ENCODE data around the gene KCTD6.

- TF ChIP-seq POLR2A (IDR thresholded peaks at IDR 0.05; ENCODE audit: borderline replicate concordance, extremely low read depth, insufficient read depth, insufficient read length) (no peak), TCF7L2 (IDR thresholded peaks at IDR 0.05; ENCODE audit: borderline replicate concordance, extremely low read depth, insufficient read depth, insufficient read length) (no peak), POLR2AphosphoS5 (IDR thresholded peaks at IDR 0.05; ENCODE audit: low read depth, low read length) (no peak), EZH2 (IDR thresholded peaks at IDR 0.05) (no peak), ZBTB33 (IDR thresholded peaks at IDR 0.05; ENCODE audit: extremely low read depth, insufficient replicate concordance, low read length) (no peak), ZNF274 (IDR thresholded peaks at IDR 0.05; ENCODE audit: low read depth, low read length) (no peak), YY1 (IDR thresholded peaks at IDR 0.05; ENCODE audit: extremely low read depth, insufficient replicate concordance, low read depth, low read length) (no peak), CEBPB (IDR thresholded peaks at IDR 0.05; ENCODE audit: low read depth) (no peak)
- TF ChIP-seq, protein P1, sequence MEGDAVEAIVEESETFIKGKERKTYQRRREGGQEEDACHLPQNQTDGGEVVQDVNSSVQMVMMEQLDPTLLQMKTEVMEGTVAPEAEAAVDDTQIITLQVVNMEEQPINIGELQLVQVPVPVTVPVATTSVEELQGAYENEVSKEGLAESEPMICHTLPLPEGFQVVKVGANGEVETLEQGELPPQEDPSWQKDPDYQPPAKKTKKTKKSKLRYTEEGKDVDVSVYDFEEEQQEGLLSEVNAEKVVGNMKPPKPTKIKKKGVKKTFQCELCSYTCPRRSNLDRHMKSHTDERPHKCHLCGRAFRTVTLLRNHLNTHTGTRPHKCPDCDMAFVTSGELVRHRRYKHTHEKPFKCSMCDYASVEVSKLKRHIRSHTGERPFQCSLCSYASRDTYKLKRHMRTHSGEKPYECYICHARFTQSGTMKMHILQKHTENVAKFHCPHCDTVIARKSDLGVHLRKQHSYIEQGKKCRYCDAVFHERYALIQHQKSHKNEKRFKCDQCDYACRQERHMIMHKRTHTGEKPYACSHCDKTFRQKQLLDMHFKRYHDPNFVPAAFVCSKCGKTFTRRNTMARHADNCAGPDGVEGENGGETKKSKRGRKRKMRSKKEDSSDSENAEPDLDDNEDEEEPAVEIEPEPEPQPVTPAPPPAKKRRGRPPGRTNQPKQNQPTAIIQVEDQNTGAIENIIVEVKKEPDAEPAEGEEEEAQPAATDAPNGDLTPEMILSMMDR (IDR thresholded peaks at IDR 0.05 in 2 of 3, conservative IDR thresholded peaks at IDR 0.05 in 1 of 3; ENCODE audit: borderline replicate concordance in 1 of 3, insufficient read depth in 1 of 3, low read depth in 2 of 3, low read length in 2 of 3): no peak
- TF ChIP-seq, protein P2, sequence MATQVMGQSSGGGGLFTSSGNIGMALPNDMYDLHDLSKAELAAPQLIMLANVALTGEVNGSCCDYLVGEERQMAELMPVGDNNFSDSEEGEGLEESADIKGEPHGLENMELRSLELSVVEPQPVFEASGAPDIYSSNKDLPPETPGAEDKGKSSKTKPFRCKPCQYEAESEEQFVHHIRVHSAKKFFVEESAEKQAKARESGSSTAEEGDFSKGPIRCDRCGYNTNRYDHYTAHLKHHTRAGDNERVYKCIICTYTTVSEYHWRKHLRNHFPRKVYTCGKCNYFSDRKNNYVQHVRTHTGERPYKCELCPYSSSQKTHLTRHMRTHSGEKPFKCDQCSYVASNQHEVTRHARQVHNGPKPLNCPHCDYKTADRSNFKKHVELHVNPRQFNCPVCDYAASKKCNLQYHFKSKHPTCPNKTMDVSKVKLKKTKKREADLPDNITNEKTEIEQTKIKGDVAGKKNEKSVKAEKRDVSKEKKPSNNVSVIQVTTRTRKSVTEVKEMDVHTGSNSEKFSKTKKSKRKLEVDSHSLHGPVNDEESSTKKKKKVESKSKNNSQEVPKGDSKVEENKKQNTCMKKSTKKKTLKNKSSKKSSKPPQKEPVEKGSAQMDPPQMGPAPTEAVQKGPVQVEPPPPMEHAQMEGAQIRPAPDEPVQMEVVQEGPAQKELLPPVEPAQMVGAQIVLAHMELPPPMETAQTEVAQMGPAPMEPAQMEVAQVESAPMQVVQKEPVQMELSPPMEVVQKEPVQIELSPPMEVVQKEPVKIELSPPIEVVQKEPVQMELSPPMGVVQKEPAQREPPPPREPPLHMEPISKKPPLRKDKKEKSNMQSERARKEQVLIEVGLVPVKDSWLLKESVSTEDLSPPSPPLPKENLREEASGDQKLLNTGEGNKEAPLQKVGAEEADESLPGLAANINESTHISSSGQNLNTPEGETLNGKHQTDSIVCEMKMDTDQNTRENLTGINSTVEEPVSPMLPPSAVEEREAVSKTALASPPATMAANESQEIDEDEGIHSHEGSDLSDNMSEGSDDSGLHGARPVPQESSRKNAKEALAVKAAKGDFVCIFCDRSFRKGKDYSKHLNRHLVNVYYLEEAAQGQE (IDR thresholded peaks at IDR 0.05; ENCODE audit: low read depth): no peak
These were observed 2.9 kb upstream of the KCTD6 start for GRCh38 chr3:58488967-58489366.
